ENCODE data around the gene PRIM2.
"Not testable (repeated sequence)": the region's sequence is repeated elsewhere in the genome, so short reads cannot be mapped to it uniquely, and the experiment has no call there.

Gene PRIM2

GRCh38 chr6:57510390-57510789 is 193.0 kb downstream of the PRIM2 start:
- not testable (repeated sequence) for DNase-seq (ENCODE audit: low read depth); H3K4me3 ChIP-seq (ENCODE audit: low read length)

- not testable (repeated sequence) for H3K4me3 ChIP-seq (ENCODE audit: low read length); DNase-seq (ENCODE audit: low read depth)
Measured at GRCh38 chr6:57515171-57515570, 197.7 kb downstream of the PRIM2 start.

GRCh38 chr6:57515845-57516244 is 198.4 kb downstream of the PRIM2 start:
- DNase-seq (ENCODE audit: low read depth); H3K4me3 ChIP-seq (ENCODE audit: low read length): not testable (repeated sequence)

GRCh38 chr6:57516776-57517175 is 199.3 kb downstream of the PRIM2 start:
- not testable (repeated sequence) for H3K4me3 ChIP-seq (ENCODE audit: low read length); DNase-seq (ENCODE audit: low read depth)

GRCh38 chr6:57519198-57519597 is 201.8 kb downstream of the PRIM2 start:
- DNase-seq (ENCODE audit: low read depth); H3K4me3 ChIP-seq (ENCODE audit: low read length): not testable (repeated sequence)

- not testable (repeated sequence) for H3K4me3 ChIP-seq (ENCODE audit: low read length); DNase-seq (ENCODE audit: low read depth)
Measured at GRCh38 chr6:57521085-57521484, 203.7 kb downstream of the PRIM2 start.

- DNase-seq (ENCODE audit: low read depth); H3K4me3 ChIP-seq (ENCODE audit: low read length): not testable (repeated sequence)
Measured at GRCh38 chr6:57523221-57523620, 205.8 kb downstream of the PRIM2 start.

- DNase-seq (ENCODE audit: low read depth); H3K4me3 ChIP-seq (ENCODE audit: low read length): not testable (repeated sequence)
Measured at GRCh38 chr6:57529755-57530154, 212.3 kb downstream of the PRIM2 start.

GRCh38 chr6:57532660-57533059 is 215.2 kb downstream of the PRIM2 start:
- DNase-seq (ENCODE audit: low read depth); H3K4me3 ChIP-seq (ENCODE audit: low read length): not testable (repeated sequence)

- DNase-seq (ENCODE audit: low read depth); H3K4me3 ChIP-seq (ENCODE audit: low read length): not testable (repeated sequence)
Measured at GRCh38 chr6:57535121-57535520, 217.7 kb downstream of the PRIM2 start.

GRCh38 chr6:57535994-57536393 is 218.6 kb downstream of the PRIM2 start:
- TF ChIP-seq CTCF (conservative IDR thresholded peaks at IDR 0.05; ENCODE audit: low read depth, low read length): peak; percentile 49
- H3K4me3 ChIP-seq (ENCODE audit: low read length): not testable (repeated sequence)
- peak; percentile 9 for DNase-seq (ENCODE audit: low read depth)

- H3K4me3 ChIP-seq (ENCODE audit: low read length); DNase-seq (ENCODE audit: low read depth): not testable (repeated sequence)
Measured at GRCh38 chr6:57537916-57538315, 220.5 kb downstream of the PRIM2 start.

- not testable (repeated sequence) for DNase-seq (ENCODE audit: low read depth); H3K4me3 ChIP-seq (ENCODE audit: low read length)
Measured at GRCh38 chr6:57551961-57552360, 234.5 kb downstream of the PRIM2 start.

- not testable (repeated sequence) for H3K4me3 ChIP-seq (ENCODE audit: low read length); DNase-seq (ENCODE audit: low read depth)
Measured at GRCh38 chr6:57557855-57558254, 240.4 kb downstream of the PRIM2 start.

GRCh38 chr6:57559170-57559569 is 241.7 kb downstream of the PRIM2 start:
- H3K4me3 ChIP-seq (ENCODE audit: low read length); DNase-seq (ENCODE audit: low read depth): not testable (repeated sequence)

GRCh38 chr6:57562233-57562632 is 244.8 kb downstream of the PRIM2 start:
- DNase-seq (ENCODE audit: low read depth); H3K4me3 ChIP-seq (ENCODE audit: low read length): not testable (repeated sequence)

GRCh38 chr6:57572119-57572518 is 254.7 kb downstream of the PRIM2 start:
- not testable (repeated sequence) for H3K4me3 ChIP-seq (ENCODE audit: low read length); DNase-seq (ENCODE audit: low read depth)

GRCh38 chr6:57572844-57573243 is 255.4 kb downstream of the PRIM2 start:
- not testable (repeated sequence) for DNase-seq (ENCODE audit: low read depth); H3K4me3 ChIP-seq (ENCODE audit: low read length)

GRCh38 chr6:57577023-57577422 is 259.6 kb downstream of the PRIM2 start:
- not testable (repeated sequence) for H3K4me3 ChIP-seq (ENCODE audit: low read length); DNase-seq (ENCODE audit: low read depth)

Measured in retinal pigment epithelial cell (primary cell).